Activated naive CD4-positive, alpha-beta T cell (primary cell): ENCODE measurements around the gene BPIFB2.

ENCODE experiments used
- DNase-seq, 4 experiments: peaks; one replicate each; lab custom pipeline; 2025; lab: John Stamatoyannopoulos, UW

The BPIFB2 gene

GRCh38 chr20:32985596-32985995 is 21.9 kb upstream of the BPIFB2 start:
- DNase-seq = no peak

DNA sequence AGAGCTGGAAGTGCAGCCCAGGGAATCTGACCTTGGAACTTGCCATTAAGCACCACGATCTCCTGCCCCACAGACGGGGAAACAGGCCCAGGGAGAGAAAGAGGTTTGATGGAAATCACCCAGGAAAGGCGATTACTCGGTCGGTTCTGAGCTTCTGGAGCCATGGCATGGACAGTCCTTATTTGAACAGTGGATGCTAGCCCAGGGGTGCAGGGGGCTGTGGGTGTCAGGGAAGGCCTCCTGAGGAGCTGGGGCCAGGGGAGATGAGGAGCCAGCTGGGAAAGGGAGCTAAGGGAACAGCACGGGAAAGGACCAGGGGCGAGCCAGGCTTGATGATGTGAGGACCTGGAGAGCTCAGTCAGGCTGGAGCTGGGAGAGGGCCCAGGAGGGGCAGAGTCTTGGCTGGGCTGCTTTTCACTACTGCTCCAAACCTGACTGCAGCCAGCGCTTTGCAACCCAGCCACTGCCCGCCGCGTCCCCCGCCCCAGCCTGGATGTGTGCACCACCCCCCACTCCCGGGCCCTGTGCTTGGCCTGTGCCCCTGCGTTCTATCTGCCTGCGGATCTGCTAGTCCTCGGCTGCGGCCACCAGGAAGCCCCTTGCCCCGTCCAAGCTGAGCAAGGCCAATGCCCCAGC is 21.1 kb upstream of the BPIFB2 start:
- DNase-seq = no peak

DNA sequence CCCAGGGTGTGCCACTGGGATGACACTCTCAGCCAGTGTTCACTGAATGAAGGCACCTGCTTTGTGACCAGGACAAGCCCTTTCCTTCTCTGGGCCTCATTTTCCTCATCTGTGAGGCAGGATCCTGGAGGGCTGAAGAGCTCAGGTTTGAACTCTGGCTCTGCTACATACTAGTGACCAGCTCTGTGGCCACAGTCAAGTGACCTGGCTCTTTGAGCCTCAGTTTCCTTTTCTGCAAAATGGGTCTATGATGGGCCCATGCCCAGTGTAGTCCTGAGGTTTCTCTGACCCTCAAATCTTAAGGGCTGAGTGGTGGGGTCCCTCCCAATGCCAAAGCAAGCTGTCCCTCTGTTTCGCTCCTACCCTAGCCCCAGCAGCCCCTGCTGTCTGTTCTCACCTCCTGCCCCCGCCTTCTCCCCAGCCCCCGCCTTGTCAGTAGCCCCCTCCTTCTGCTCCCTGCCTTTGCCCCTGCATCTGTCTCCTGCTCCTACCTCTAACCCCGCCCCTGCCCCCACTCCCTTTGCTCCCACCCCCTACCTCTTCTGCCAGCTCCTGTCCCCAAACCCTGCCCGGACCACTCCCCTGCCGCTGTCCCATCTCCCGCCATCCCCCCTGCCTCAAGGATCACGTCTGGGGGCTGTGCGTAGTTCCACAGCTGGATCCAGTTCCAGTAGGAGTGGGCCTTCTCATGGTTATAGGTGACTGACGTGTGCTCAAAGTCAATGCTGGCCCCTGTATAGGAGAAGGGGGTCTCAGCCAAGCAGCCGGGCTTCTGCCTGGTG is 20.3 kb upstream of the BPIFB2 start:
- DNase-seq = no peak

DNA sequence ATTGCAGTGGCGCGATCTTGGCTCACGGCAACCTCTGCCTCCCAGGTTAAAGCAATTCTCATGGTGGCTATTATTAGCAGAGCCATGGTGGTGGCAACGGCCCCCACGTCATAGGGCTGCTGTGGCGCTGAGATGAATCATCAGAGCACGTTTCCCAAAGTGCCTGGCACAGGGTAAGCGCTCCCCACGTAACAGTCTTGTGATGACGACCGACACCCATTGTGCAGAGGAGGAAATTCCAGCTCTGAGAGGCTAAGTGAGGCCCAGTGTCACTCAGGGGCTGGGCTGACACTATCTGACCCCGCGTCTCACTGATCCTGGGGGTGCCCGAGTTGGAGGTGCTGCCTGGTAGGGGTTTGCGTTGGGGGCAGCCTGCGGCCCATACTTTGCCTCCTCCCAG is 19.5 kb upstream of the BPIFB2 start:
- no peak for DNase-seq

DNA sequence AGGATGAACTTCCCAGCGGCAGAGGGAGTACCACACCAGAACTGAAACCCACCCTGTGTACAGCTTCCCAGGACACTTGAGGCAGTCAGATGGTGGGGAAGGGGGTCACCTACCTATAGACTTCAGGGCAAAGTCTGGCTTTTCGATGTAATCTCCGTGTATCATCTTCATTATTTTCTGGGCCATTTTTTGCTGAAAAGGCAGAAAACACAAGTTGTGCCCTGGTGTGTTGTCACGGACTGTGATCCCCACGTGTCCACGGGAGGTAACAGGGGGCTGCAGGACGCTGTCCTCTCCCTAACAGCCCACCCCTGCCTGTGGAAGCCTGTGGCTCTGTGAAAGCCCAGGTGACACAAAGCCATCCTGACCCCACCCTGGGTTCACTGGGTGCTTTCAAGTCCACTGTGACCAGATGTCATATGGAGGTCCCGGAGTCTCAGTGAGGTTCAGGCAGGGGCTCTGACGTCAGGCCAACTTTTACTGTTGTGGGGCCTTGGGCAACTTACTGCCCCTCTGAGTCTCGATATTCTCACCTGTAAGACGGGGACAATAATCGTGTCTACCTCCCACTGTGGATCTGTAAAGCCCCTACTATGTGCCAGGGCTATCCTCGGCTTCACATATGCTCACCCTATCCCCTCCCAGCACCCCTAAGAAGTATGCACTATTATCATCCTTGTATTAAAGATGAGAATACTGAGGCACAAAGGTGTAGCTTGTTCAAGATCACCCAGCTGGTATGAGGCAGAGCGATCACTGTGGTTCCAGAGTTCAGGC is 17.8 kb upstream of the BPIFB2 start:
- DNase-seq = no peak

- no peak for DNase-seq
These were observed 17.1 kb upstream of the BPIFB2 start for GRCh38 chr20:32990426-32990825.

DNA sequence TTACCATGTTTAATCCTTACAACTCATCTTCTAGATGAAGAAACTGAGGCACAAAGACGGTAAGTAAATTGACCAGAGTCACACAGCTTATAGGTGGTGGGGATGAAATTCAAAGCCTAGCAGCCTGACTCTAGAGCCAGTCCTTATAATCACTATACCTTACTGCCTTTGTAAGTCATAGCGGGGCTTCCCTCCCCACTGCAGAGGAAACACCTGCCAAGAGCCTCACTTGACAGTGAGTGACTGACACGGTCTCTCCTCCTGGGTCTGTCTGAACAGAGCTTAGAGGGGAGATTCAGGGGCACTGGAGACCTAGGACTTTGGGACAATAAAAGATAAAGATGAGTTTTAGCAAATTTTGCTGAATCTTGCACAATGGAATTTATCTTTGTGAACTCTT is 16.1 kb upstream of the BPIFB2 start:
- no peak for DNase-seq

GRCh38 chr20:32991792-32992641 is 15.5 kb upstream of the BPIFB2 start:
- no peak for DNase-seq

DNA sequence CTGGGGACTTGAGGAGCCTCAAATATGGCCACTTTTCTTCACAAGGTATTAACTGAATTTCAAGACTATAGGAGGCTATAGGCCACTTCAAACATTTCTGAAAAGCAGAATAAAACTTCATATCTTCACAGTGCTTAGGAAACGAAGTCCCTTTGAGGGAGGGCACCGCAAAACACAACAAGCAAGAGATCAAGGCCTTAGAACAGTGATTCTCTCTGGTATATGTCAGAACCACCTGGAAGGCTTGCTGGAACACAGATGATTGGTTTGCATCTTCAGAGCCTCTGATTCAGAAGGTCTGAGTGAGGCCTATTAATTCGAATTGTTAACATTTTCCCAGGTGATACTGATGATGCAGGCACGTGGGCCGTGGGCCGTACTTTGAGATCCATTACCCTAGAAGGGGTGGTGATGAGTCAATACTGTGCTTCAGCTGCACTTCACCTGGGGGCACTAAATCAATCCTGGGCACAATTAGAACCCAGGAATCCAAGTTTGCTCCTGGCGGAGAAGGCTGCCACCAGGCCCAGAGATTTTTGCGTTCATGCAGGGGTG is 13.9 kb upstream of the BPIFB2 start:
- no peak for DNase-seq

- DNase-seq = no peak
These were observed 11.7 kb upstream of the BPIFB2 start for GRCh38 chr20:32995802-32996201.

DNA sequence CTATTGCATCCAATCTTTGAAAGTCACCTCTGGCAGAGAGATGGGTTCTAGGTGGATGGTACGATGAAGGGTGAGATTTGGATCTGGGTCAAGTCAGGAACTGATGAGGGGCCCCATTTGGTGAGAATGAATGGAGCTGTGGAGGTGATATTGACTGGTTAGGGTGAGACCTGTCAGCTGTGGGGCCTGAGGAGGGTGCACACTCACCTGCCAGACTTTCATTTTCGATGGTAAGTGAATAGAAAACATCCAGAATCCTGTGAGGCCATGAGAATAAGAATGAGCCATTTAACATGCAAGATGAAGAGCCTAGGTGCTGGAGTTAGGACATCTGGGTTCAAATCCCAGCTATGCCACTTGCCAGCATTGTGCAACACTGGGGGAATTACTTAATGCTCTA is 10.1 kb upstream of the BPIFB2 start:
- DNase-seq = no peak

- no peak for DNase-seq
These were observed 7.8 kb upstream of the BPIFB2 start for GRCh38 chr20:32999603-33000250.

DNA sequence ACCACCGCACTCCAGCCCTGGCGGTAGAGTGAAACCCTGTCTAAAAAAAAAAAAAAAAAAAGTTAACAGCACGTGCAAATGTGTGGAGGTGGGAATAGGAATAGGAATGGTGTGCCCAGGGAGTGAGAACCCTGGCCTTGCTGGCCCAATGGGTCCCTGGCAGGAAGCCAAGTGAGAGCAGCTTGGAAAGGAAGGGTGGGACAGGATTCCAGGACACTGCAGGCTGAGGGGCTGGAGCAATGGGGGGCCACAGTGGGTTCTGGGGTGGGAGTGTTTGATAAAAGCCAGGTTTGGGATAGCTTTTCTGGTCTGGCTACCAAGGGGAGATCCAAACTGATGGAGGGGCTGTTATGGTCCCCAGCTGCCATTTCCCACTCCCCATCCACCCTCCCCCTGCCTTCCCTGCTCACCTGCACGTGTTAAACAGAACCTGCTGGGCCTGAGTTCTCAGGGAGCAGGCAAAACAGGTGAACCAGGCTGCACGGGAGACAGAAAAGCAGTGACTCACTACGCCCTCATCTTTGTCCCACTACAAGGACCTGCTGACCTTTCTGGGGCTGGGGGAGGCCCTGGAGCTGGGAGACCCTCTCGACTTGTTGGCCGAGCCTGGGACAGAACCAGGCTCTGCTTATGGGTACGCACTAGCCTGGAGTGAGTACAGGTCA is 6.6 kb upstream of the BPIFB2 start:
- DNase-seq = no peak

DNA sequence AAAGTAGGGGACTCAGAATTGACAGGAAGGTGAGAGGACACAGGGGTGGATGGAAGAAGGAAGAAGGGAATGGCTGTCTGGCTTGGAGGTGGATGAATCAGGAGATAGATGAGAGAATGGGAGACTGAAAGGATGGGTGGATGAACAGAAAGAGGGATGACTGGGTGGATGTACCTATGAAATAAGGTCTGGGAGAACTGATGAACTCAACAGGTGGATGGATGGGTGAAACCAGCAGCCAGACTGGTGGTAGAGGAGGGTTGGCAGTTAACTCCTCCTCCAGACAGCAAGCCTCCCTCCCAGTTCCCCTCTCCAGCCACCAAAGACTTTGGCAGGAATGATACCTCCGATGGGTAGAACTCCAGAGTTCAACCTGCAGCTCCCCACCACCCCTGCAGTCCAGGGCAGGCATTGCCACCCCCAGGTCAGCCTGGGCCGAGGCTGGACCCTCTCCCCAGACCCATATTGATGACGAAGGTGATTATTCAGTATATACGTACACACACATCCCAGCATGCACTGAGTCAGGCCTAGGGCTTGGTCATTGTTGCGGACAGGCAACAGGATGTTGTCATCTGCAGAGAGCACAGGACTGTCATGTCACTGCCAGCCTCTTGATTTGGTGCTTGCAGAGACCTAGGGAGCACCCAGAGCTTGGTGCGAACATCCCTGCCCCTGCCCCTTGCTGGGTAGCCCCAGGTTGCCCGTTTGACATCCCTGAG is 5.3 kb upstream of the BPIFB2 start:
- DNase-seq = no peak

DNA sequence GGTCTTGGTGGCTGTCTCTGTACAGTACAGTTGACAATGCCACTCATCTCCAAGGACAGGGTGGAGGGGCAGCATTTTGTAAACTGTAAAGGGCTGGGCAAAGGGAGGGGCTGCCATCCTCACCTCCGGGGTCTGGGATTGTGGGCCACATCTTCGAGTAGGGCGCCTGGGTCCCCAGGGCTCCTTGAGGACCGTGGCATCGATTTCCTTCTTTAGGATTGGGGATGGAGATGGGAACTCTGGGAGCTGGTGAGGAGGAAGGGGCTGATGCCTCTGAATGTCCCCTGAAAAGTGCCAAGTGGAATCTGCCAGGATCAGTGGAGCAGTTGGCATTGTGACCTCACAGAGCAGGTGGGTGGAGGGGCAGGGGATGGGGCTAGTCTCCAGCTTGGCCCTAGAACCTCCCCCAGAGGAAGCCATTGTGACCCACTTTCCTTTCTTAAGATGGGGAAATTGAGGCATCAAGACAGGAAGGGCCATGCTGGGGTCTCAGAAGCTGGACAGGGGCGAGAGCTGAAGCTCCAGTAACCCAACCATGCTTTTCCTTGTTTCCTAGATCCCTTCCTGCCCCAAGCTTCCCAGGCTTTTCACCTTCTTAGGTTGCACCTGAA is 3.3 kb upstream of the BPIFB2 start, which contains the start of gene SUN5:
SUN5 (minus strand) TSS at position 293 of the 611 bp plus-strand sequence; CDS start at position 200, 93 bp downstream.
- no peak for DNase-seq

DNA sequence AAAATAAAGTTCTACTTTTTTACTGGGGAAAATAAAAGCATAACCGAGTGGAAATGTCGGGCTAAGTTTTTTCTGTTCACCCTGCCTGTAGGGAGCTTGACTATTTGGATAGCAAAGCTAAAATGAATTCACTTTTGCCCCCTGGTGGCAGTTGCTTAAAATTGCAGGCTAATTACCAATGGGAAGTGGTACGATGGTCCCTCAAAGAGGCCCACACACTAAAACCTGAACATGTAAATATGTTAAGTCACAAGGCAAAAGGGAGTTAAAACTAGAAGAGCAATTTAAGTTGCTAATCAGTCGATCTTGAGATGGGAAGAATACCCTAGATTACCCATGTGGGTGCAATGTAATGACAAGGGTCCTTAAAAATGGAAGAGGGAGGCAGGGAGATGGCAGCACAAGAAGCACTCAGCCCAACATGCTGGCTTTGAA is 2.4 kb upstream of the BPIFB2 start:
- DNase-seq = no peak

- no peak for DNase-seq
These were observed 1.4 kb upstream of the BPIFB2 start for GRCh38 chr20:33005908-33006775.

- DNase-seq = no peak
These were observed 628 bp upstream of the BPIFB2 start for GRCh38 chr20:33006776-33007375.
